NCI-H226 (cell line): ENCODE measurements around the gene GPX1.
A peak's percentile ranks its signal among the peaks of the same experiment; 100 is the strongest.
"Not testable (repeated sequence)": the region's sequence is repeated elsewhere in the genome, so short reads cannot be mapped to it uniquely, and the experiment has no call there.

Experiments
- DNase-seq: peaks from one replicate; pipeline ENCODE4 v3.0.0-alpha.2; 2015

The GPX1 gene

GRCh38 chr3:49358217-49358883 lies at the start of gene GPX1:
Gene GPX1 (minus strand): TSS chr3:49358353. CDS start chr3:49358278, 75 bp downstream.
- DNase-seq, result peak; percentile 97

GRCh38 chr3:49406571-49407565 lies 48.7 kb upstream of the GPX1 start:
- no peak for DNase-seq

- DNase-seq, result not testable (repeated sequence)
Measured at GRCh38 chr3:49405570-49405969, 47.4 kb upstream of the GPX1 start.

- no peak for DNase-seq
Measured at GRCh38 chr3:49403891-49404290, 45.7 kb upstream of the GPX1 start.

GRCh38 chr3:49401766-49402165 lies 43.6 kb upstream of the GPX1 start:
- no peak for DNase-seq

GRCh38 chr3:49399461-49399860 lies 41.3 kb upstream of the GPX1 start:
- no peak for DNase-seq

GRCh38 chr3:49397470-49397869 lies 39.3 kb upstream of the GPX1 start:
- DNase-seq, result no peak

- not testable (repeated sequence) for DNase-seq
Measured at GRCh38 chr3:49391310-49391709, 33.2 kb upstream of the GPX1 start.

GRCh38 chr3:49389297-49389696 lies 31.1 kb upstream of the GPX1 start:
- DNase-seq, result no peak

- DNase-seq, result peak; percentile 20
Measured at GRCh38 chr3:49388289-49388820, 30.2 kb upstream of the GPX1 start.

GRCh38 chr3:49387721-49388120 lies 29.6 kb upstream of the GPX1 start:
- DNase-seq, result no peak

GRCh38 chr3:49386056-49386756 lies 28.1 kb upstream of the GPX1 start:
- DNase-seq, result no peak

GRCh38 chr3:49385617-49386016 lies 27.5 kb upstream of the GPX1 start:
- no peak for DNase-seq

- DNase-seq, result no peak
Measured at GRCh38 chr3:49383387-49383786, 25.2 kb upstream of the GPX1 start.

GRCh38 chr3:49378249-49378895 lies 20.2 kb upstream of the GPX1 start:
- peak; percentile 93 for DNase-seq

GRCh38 chr3:49377483-49377882 lies 19.3 kb upstream of the GPX1 start:
- DNase-seq, result peak; percentile 86

GRCh38 chr3:49371946-49372345 lies 13.8 kb upstream of the GPX1 start:
- DNase-seq, result no peak

- no peak for DNase-seq
Measured at GRCh38 chr3:49370585-49371290, 12.6 kb upstream of the GPX1 start.

- no peak for DNase-seq
Measured at GRCh38 chr3:49362561-49362960, 4.4 kb upstream of the GPX1 start.

- peak; percentile 50 for DNase-seq
Measured at GRCh38 chr3:49359623-49360022, 1.5 kb upstream of the GPX1 start.

GRCh38 chr3:49358884-49359225 lies 702 bp upstream of the GPX1 start:
- peak; percentile 39 for DNase-seq
